Measurements from ENCODE around the gene MMP25.

The MMP25 gene

DNA sequence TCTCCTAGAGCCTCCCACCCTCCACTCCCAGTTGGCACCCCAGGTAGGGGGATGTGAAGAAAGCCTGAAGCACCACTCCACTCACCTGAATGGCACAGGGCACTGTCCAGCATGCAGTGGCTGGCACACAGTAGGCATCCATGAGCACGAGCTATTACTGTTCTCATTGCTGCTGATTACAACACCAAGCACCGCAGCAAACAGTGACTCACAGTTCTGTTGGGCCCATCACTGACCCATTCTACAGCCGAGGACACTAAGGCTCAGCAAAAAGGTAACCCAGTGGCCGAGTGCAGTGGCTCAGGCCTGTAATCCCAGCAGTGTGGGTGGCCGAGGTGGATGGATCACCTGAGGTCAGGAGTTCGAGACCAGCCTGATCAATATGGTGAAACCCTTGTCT lies 50.0 kb downstream of the MMP25 start:
- no peak for DNase-seq

DNA sequence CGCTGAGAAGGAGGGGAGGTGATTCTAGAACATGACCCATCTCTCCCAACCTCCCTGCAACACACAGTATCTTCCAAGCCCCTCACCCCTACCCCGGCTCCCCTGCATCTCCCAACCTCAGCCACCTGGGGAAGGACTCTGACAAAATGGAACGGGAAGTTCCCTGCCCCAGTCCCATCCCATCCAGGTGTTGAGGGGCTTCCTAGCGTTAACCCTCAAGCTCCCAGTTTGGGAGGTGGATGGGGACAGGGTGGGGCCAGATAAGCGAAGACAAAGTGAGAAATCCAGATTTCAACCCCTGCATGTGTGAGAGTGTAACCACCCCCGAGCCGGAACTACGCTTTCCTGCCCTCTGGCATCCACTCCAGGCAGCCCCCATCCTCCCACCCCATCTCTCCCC lies 50.9 kb downstream of the MMP25 start:
- no peak for DNase-seq

DNA sequence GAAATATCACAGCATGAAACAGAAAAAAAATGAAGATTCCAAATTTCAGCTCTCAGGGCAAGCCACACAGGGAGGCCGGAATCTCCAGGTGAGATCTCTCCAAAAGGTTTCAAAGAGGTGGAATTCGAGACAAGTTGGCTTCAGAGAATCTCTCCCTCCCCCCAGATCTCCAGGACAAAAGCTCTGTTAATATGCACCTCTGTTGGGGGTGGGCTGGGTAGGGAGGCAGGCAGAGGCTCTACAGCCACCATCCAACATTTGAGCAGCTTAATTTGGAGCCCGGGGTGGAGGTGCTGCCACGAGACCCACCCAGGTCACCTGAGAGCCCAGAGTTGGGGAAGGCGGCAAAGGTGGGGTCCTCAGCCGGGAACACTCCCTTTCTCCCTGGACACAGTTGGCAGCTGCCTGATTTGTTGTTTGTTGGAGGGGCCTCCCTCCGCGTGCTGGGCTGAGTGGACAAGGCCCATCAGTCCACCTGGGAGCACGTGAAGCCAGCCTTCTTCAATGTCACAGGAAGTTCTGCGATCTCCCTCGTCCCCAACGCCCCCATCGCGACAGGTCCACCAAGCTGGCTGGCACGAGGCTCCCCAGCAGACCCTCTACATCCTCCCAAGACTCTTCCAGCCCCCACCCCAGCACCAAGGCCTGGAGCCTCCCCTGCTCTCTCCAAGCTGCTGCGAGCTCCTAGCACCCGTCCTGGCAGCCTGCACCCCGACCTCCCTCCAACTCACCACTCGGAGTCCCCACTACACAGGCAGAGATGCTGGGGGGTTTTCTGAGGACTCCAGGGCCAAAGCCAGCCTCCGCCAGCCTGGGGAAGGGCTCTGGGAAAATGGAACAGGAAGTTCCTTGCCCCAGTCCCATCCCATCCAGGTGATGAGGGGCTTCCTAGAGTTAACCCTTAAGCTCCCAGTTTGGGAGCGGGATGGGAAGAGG lies 52.4 kb downstream of the MMP25 start, which contains the start of gene ZSCAN10:
Gene ZSCAN10, minus strand, starts transcription at position 836 of the 936 bp plus-strand sequence. CDS start 6,357 bp downstream, outside the sequence.
- no peak for DNase-seq

- DNase-seq: no peak
These were observed 53.0 kb downstream of the MMP25 start for GRCh38 chr16:3099395-3099731.

GRCh38 chr16:3099732-3100499 lies 53.6 kb downstream of the MMP25 start:
- DNase-seq: peak; percentile 95 to 96

DNA sequence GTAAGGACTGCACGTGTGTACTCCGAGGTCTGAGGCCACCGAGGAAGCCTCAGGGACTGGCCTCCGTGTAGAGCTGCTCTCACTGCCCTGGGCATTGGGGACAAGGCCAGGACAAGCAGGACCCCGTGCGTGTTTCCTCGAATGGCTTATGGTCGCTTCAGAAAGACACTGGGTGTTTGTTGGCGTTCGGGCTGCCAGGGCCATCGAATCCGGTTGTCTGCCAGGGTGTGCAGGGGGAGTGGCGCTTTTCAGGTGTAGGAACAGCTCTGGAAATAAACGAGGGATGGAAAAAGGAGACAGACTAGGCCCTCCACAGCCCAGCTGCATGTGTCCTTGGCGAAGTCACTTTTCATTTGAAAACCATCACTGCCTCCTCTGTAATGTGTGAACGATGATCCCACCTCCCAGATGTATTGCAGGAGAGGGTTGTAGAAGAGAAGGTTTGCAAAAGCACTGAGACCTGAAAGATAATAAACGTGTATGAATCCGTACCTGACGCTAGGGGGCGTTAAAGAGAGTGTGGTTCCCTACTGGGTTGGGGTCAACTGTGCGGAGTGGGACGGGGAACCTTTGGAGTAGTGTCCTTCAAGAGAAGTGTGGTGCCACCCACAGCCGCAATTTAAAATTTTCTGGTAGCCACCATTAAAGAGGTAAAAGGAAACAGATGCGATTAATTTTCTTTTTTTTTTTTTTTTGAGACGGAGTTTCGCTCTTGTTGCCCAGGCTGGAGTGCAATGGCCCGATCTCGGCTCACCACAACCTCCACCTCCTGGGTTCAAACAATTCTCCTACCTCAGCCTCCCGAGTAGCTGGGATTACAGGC lies 54.9 kb downstream of the MMP25 start:
- DNase-seq: peak; percentile 34 to 49

DNA sequence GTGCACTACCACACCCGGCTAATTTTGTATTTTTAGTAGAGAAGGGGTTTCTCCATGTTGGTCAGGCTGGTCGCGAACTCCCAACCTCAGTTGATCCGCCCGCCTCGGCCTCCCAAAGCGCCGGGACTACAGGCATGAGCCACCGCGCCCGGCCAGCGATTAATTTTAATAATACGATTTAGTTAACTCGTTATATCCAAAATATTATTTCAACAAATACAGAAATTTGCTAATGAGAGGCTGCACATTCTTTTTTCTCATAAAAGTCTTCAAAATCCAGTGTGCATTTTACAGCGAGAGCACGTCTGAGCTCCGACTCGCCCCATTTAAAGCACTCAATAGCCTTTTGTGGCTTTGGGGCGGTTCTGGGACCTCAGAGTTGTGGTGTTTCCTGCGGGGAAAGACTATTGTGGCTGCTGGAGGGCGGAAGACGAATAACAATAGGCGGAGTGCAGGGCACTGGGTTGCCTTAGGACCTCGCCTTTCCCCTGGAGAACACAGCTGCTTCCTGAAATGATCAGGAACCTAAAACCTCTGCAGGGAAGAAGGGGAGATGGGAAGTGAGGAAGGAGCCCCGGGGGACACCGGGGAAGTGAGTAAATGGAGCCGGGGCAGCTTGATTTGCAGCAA lies 55.6 kb downstream of the MMP25 start:
- peak in 1 of 2 donors; percentile 28 for DNase-seq

- peak; percentile 86 to 91 for DNase-seq
These were observed 60.0 kb downstream of the MMP25 start for GRCh38 chr16:3106205-3106928.

Measured in activated CD4-positive, alpha-beta T cell treated with anti-CD3 and anti-CD28 coated beads for 4 hours (primary cell).